Mucosa of gallbladder (tissue), 1 donor: ENCODE measurements around the gene UNK. TPM values are rescaled to one million over a fixed set of nuclear protein-coding genes. Genes with fewer than 3 reads are reported as not detected.
A peak's percentile ranks its signal among the peaks of the same experiment; 100 is the strongest.

ENCODE experiments used
- DNase-seq: peaks from one replicate; pipeline ENCODE4 v3.0.0-alpha.2; 2020; ENCODE audit warnings: low spot score
- total RNA-seq: library from RNA; stranded (reverse); gene quantifications from one replicate; pipeline ENCODE4 v1.2.1, GENCODE V29; 2021
- donor health status: DM: no; HTN: no; CAD: no.

UNK gene
- total RNA-seq, 1 donor from 2014 or later = 26.6 TPM

- no peak for DNase-seq
Observed at GRCh38 chr17:75832652-75833400, 48.2 kb downstream of the UNK start.

- DNase-seq = no peak
Observed at GRCh38 chr17:75834279-75834920, 49.8 kb downstream of the UNK start.

- DNase-seq = no peak
Observed at GRCh38 chr17:75834928-75835653, 50.5 kb downstream of the UNK start.

DNA sequence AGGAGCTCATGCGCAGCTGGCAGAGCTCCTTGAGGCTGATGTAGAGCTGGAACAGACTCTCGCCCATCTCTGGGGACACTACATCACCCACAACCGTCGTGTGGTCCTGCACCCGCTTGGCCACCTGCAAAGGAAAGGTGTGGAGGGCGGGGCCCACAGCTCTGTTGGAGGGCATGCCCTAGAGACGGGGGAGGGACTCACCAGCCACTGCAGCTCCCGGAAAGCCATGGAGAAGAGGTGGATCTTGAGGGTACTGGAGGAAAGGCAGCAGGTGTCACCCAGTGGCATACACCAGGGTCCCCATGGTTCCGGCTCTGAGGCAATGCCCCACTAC, 51.0 kb downstream of the UNK start:
- DNase-seq = no peak

DNA sequence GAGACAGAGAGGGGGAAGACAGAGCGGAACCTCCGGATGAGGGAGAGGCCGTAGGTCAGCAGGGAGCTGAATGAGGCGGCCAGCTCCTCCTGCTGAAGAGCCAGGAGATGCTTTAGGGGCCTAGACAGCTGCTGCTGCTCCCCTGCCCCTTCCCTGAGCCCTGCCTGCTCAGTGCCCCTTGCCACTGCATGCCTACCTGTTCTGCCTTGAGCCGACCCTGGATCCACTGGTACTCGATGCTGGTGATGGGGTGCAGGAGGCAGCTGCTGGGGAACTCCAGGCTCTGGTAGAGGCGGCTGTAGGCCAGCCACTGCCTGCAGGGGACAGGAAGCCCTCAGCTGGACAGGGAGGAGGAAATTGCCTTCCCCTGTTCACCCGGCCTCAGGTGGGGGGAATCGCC, 52.0 kb downstream of the UNK start:
- no peak for DNase-seq

GRCh38 chr17:75837899-75838298, 53.3 kb downstream of the UNK start:
- no peak for DNase-seq

DNA sequence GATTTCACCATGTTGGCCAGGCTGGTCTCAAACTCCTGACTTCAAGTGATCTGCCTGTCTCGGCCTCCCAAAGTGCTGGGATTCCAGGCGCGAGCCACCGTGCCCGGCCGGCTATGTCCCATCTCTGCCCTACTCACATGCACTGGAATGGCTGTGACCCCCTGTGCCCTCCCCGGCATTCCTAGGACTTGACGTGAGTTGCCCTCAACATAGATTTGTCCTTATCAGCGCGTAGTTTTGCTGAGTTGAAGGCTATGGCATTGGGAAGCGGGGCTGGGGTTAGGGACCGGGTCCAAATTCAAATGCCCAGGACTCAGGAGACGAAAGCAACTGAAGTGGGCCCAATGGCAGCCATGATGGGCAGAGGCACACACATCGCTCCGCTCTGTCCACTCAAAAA, 53.8 kb downstream of the UNK start:
- DNase-seq = no peak

DNA sequence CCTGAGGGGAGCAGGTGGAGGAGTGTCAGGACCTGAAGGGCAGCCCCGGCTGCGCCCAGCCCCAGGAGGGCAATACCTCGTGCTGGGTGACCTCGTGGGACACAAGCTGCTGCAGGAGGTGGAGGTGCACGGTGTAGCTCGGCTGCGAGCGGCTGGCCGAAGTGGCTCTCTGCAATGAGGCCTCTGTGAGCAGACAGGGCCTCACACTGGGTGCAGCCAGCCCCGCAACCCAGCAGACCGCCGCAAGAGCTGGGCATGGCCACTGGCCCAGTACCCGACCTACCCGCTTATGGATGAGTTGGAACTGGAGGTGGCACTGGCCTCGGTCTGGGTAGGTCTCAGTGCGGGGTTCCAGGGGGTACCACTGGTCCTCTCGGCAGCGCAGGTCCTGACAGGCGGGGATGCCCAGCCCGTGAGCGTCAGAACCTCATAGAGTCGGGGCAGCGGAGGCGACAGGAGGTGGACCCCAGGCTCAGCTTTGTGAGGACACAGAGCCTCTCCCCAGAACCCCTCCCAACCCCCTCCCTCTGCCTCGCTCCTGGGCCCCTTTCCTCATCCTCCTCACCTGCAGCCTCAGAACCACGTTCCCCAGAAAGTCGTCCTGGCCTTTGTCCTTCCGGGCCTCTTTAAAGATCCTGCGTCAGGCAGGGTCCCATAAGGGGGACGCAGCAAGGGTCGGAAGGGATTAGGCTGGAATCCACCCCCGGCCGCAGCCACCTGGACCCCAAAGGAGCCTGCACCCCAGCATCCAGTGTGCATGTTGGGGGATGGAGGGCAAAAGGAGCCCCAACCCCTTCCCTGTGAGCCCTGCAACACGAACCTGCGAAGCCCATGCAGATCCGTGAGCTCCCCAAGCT, 55.6 kb downstream of the UNK start:
- DNase-seq = no peak

- DNase-seq = no peak
Observed at GRCh38 chr17:75840799-75841164, 56.2 kb downstream of the UNK start.

GRCh38 chr17:75842411-75842810, 57.8 kb downstream of the UNK start:
- DNase-seq = no peak

DNA sequence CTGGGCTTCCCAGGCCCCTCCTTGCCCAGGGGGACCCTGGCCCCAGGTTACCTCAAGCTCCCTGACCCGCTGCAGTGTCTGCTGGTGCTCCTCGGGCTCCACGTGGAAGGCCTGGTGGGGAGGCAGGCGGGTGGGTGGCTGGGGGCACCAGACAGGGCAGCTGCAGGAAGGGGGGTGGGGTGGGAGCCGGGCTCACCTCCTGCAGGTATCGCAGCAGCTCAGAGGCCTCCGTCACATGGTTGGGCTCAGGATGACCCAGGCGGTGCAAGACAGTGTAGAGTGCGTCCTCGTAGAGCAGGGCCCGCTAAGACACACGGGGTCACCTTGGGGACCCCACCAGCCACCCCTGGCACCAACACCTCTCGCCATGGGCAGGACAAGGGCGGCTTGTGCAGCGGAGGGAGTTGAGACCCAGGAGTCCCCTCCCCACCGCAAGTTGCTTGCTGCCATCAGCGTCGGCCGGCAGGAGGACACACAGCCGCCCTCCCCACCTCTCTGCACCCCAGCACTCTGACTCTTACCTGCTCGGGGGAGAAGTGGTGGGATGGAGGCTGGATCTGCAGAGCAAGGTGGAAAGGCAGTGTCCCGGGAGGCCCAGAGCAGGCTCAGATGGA, 58.5 kb downstream of the UNK start:
- no peak for DNase-seq

- no peak for DNase-seq
Observed at GRCh38 chr17:75843577-75844529, 59.2 kb downstream of the UNK start, which contains the start of gene UNC13D. Gene UNC13D (minus strand): TSS chr17:75844404. CDS start chr17:75844337, 67 bp downstream.

DNA sequence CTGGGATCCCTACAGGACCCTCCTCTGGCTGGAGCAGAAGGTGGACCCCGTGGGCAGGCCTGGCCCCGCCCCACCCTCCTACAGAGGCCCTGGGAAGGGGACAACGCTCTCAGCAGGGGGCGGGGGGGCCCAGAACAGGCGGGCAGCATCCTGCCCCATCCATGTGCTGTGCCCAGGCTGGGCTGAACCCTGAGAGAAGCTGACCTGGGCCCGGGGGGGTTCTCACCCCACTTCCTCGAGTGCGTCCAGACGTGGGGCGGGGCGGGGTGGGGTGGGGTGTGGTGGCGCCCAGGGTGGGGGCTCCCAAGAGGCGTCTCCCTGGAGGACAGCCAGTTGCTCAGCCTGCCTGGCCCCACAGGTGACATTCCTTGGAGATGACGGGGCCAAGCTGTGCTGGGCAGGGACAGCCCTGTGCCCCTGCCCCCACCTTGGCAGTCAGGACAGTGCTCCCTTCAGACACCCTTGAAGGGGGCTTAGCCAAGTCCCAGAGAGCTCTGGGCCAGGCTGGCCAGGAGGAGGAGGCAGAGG, 60.0 kb downstream of the UNK start:
- peak; percentile 85 for DNase-seq

- DNase-seq = peak; percentile 88
Observed at GRCh38 chr17:75845058-75845711, 60.6 kb downstream of the UNK start.

- DNase-seq = no peak
Observed at GRCh38 chr17:75845933-75846691, 61.5 kb downstream of the UNK start.

GRCh38 chr17:75846692-75847613, 62.3 kb downstream of the UNK start:
- no peak for DNase-seq

GRCh38 chr17:75847614-75848522, 63.3 kb downstream of the UNK start:
- DNase-seq = no peak
